Esophagus (tissue), 2 donors: ENCODE data around the gene FBXO38. TPM values are rescaled to one million over a fixed set of nuclear protein-coding genes. Genes with fewer than 3 reads are reported as not detected.

Experiments
- H3K27ac ChIP-seq, 2 donors: one replicate each; pipeline ENCODE4 v1.5.1; 2013; ENCODE audit warnings: low read depth in 2 of 2, mild to moderate bottlenecking in 2 of 2, inconsistent platforms in 1 of 2, low read length in 1 of 2, moderate library complexity in 1 of 2
- H3K27me3 ChIP-seq, 2 donors: one replicate each; pipeline ENCODE4 v1.6.1; 2013; ENCODE audit warnings: low read length in 2 of 2, control low read depth in 1 of 2, mild to moderate bottlenecking in 1 of 2; ENCODE audit not compliant: insufficient read depth in 2 of 2, control insufficient read depth in 1 of 2
- H3K36me3 ChIP-seq, 2 donors: one replicate each; pipeline ENCODE4 v1.6.1; 2013; ENCODE audit warnings: low read length in 1 of 2; ENCODE audit not compliant: control insufficient read depth in 2 of 2, insufficient read depth in 2 of 2
- H3K4me1 ChIP-seq, 2 donors: one replicate each; pipeline ENCODE4 v1.6.1; 2013; ENCODE audit warnings: low read length in 1 of 2; ENCODE audit not compliant: control insufficient read depth in 2 of 2, insufficient read depth in 2 of 2
- H3K4me3 ChIP-seq, 2 donors: one replicate each; pipeline ENCODE4 v1.5.1; 2013; ENCODE audit warnings: low read length in 2 of 2, mild to moderate bottlenecking in 2 of 2, low read depth in 1 of 2, moderate library complexity in 1 of 2
- H3K9me3 ChIP-seq, 2 donors: one replicate each; pipeline ENCODE4 v1.6.1; 2013; ENCODE audit warnings: mild to moderate bottlenecking in 2 of 2, low read depth in 1 of 2, low read length in 1 of 2, moderate library complexity in 1 of 2; ENCODE audit not compliant: control insufficient read depth in 2 of 2, insufficient read depth in 1 of 2
- WGBS, 2 donors: extraction: QIAGEN DNeasy Blood & Tissue Kit; methylation state at CpG; one replicate each; pipeline ENCODE4 v1.1.7; 2013; 5-methylcytosine and 5-hydroxymethylcytosine counted together
- polyA plus RNA-seq, 2 donors: library from polyadenylated mRNA; stranded (reverse); fragments of 200-250 nt; gene quantifications; one replicate each; pipeline ENCODE4 v1.2.3, GENCODE V29; 2013
- donor health status: healthy with polysubstance abuse.
- donor health status: Bipolar disorder and iron deficiency.

Gene FBXO38, protein sequence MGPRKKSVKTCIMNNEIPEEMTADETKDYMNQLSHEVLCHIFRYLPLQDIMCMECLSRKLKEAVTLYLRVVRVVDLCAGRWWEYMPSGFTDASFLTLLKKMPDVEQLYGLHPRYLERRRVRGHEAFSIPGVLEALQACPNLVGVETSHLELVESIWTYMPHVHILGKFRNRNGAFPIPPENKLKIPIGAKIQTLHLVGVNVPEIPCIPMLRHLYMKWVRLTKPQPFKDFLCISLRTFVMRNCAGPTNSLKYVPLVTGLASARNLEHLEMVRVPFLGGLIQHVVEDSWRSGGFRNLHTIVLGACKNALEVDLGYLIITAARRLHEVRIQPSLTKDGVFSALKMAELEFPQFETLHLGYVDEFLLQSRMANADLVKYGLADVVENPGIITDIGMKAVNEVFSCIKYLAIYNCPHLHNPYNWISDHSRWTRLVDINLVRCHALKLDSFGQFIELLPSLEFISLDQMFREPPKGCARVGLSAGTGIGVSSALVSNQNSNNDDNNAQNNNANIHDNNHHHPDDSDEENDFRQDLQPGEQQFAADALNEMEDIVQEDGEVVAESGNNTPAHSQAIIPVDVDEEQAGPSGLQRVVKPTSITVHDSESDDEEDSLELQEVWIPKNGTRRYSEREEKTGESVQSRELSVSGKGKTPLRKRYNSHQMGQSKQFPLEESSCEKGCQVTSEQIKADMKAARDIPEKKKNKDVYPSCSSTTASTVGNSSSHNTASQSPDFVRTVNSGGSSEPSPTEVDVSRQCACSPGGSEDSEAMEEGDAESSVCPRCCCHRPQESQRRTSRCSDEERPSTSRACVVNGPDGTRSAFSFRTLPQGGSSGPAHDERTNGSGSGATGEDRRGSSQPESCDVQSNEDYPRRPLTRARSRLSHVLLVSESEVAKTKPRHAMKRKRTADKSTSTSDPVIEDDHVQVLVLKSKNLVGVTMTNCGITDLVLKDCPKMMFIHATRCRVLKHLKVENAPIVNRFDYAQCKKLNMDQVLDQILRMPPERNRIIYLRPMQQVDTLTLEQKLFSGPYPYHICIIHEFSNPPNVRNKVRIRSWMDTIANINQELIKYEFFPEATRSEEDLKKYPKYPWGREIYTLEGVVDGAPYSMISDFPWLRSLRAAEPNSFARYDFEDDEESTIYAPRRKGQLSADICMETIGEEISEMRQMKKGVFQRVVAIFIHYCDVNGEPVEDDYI
- polyA plus RNA-seq: 10 to 100 TPM; 10.8 to 11.0 TPM

DNA sequence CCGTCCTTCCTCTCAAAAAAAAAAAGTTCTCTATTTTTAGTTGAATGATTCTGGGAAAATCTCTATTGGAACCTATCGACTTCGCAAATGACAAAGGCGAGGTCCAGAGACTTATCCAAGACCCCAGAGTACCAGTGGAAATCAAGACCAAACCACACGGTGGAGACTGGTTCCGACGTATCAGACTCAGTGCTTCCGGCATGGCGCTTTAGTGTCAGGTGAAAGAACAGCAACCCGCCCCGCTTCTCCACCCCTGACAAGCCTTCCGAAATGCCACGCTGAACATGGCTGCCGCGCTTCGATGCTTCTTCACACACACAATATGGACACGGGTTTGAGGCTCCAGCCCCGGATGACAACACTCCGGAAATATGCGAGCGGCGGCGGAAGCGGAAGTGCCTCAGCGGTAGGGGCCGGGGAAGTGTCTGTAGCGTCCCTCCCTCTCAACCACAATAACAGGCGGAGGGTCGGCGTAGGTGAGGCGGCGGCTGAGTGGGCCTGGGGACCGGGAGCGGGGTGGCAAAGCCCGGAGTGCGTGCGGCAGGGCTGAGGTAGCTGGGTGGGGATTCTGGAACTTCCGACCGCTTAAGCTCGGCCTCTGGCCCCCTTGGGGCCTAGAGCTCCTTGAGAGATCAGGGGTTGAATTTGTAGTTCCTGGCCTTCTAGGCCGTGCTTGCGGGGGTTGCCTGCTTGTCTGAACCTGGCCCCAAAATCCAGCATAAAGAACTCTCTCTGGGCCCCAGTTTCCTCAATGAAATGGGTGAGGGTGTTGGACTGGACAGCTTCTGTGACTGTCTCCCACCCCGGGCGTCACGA lies at the start of gene FBXO38:
FBXO38 (plus strand) TSS at position 395 of the 816 bp plus-strand sequence. CDS start 10,819 bp downstream, outside the sequence.
- Histone ChIP-seq H3K4me1 (no peaks in the 10 kb centered on the region), H3K9me3 (no peaks in the 10 kb centered on the region), H3K4me3 (peak within 1 kb of the TSS; percentile 92 to 97), H3K27me3 (no peaks in the 10 kb centered on the region), H3K27ac (peak within 1 kb of the TSS; percentile 88 to 98), H3K36me3 (no peaks in the 10 kb centered on the region)
- 0% methylated on average over 45 of the region's 45 CpGs for WGBS, 2 donors

GRCh38 chr5:148335259-148335658 lies 48.5 kb upstream of the FBXO38 start, which contains the start of gene SPINK9:
SPINK9 (plus strand) TSS chr5:148335559; CDS start chr5:148335614, 55 bp downstream.
- Histone ChIP-seq H3K4me3 (no peak within 1 kb of the TSS), H3K9me3 (no peaks in the 10 kb centered on the region), H3K36me3 (no peaks in the 10 kb centered on the region), H3K27ac (no peak within 1 kb of the TSS), H3K4me1 (no peaks in the 10 kb centered on the region), H3K27me3 (no peaks in the 10 kb centered on the region)
- WGBS, 2 donors: 81 to 86% methylated on average over 3 of the region's 3 CpGs

GRCh38 chr5:148336704-148337435 lies 46.9 kb upstream of the FBXO38 start:
- no peaks in the 10 kb centered on the region for H3K27me3 ChIP-seq
- H3K27ac ChIP-seq: peak overlapping the region; percentile 46 to 62
- H3K36me3 ChIP-seq: no peaks in the 10 kb centered on the region
- WGBS, 2 donors: 80 to 88% methylated on average over 3 of the region's 3 CpGs
- H3K4me1 ChIP-seq: no peaks in the 10 kb centered on the region
- no peak overlapping the region for H3K4me3 ChIP-seq
- H3K9me3 ChIP-seq: no peaks in the 10 kb centered on the region

DNA sequence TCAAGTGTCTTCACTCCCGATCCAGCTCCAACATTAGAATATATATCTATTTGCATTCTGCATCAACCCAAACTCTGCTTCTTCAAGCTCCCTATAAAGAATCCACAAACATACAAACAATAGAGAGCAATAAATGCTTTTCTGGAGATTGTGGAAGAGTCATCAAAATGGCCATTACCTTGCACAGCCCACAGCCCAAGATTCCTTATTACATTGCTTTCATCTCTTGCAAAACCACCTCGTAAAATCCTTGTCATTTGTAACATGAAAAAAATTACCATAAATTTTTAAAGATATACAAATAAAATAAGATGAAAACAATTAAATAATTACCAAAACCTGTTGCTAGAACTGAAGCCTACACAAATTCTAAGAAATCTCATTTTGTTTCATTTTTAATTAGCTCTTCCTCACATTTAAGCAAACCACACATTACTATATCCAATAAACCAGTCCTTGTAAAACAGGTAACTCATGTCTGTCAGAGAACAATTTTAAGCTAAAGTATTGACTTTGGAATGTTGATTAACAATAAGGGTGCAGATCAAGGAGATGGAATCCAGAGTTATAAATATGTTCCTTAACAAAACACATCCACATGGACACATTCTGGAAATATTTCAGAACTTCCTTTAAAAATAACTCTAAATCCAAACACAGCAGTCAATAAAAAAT lies 41.2 kb upstream of the FBXO38 start:
- Histone ChIP-seq H3K9me3 (no peaks in the 10 kb centered on the region), H3K27ac (peak overlapping the region in 1 of 2 donors; percentile 78), H3K27me3 (no peaks in the 10 kb centered on the region), H3K36me3 (no peaks in the 10 kb centered on the region), H3K4me3 (no peak overlapping the region), H3K4me1 (no peaks in the 10 kb centered on the region)
- WGBS, 2 donors: 90 to 91% methylated on average over 2 of the region's 2 CpGs

GRCh38 chr5:148343046-148343407 lies 40.7 kb upstream of the FBXO38 start:
- WGBS, 2 donors: 45 to 48% methylated on average over 2 of the region's 2 CpGs
- Histone ChIP-seq H3K27me3 (no peaks in the 10 kb centered on the region), H3K4me1 (no peaks in the 10 kb centered on the region), H3K9me3 (no peaks in the 10 kb centered on the region), H3K4me3 (no peak overlapping the region), H3K36me3 (no peaks in the 10 kb centered on the region), H3K27ac (peak overlapping the region; percentile 87 to 95)

DNA sequence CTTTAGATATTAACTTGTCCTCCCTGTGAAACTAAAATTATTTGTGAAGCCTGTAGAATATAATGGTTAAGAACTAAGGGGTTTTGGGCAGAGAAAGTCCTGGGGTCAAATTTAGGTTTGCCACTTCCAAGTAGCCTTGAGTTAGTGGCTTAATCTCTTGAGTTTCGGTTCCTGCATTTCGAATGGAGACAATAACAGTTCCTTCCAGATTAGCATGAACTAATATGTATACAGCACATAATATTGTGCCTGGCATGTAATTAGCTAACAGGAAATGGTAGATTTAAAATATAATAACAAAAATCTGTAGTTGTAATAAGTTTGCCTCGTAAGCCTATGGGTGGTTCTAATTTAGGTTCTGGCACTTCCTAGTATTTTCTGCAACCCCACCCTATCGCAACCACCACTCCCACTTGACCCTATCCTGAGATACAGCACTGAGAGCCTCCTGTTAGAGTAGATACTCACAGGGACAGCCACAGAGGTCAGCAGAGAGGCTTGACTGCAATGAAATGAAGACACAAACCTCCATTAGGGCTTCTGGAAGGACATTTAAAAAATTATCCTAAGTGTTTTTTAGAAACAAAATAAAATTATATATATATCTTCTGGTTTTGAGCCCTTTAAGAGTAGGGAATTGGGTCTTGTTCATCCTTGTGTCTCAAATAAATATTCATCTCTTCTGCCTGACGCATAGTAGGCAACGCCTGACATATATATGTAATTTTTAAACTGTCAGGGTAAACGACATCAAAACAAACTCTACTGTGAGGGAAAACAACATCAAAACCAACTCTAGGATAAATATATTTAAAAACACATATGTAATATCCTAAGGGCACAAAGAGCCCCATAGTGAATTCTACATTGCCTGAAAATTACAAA lies 39.9 kb upstream of the FBXO38 start:
- Histone ChIP-seq H3K27me3 (no peaks in the 10 kb centered on the region), H3K9me3 (no peaks in the 10 kb centered on the region), H3K4me1 (no peaks in the 10 kb centered on the region), H3K27ac (peak overlapping the region; percentile 87 to 95), H3K36me3 (no peaks in the 10 kb centered on the region), H3K4me3 (no peak overlapping the region)
- 66 to 75% methylated on average over 7 of the region's 7 CpGs for WGBS, 2 donors

DNA sequence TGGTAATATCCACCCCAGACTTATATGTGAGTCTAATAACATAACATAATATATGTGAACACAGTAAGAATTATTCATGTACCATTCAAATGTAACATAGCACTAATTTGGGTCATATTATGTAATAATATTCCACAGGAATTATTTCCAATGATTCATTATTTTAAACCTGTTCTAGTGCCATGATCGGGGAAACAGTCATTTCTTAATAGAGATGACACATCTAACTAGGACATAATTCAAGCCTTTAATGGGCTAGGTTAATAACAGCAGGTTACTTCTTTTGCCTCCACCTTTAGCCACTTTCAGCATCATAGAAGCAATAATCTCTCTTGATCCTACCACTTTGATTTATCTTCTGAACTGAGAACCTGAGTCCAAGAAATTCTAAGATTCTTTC lies 36.1 kb upstream of the FBXO38 start:
- 61 to 78% methylated on average over 1 of the region's 1 CpG for WGBS, 2 donors
- H3K9me3 ChIP-seq: no peaks in the 10 kb centered on the region

More for the DNA sequence above, 36.1 kb upstream of the FBXO38 start:
- no peak overlapping the region for H3K27ac ChIP-seq
- H3K4me3 ChIP-seq: no peak overlapping the region
- H3K4me1 ChIP-seq: no peaks in the 10 kb centered on the region
- no peaks in the 10 kb centered on the region for H3K36me3 ChIP-seq
- H3K27me3 ChIP-seq: no peaks in the 10 kb centered on the region
